ENCODE data around the gene COL10A1.
"Not testable (repeated sequence)": the region's sequence is repeated elsewhere in the genome, so short reads cannot be mapped to it uniquely, and the experiment has no call there.

Gene COL10A1

DNA sequence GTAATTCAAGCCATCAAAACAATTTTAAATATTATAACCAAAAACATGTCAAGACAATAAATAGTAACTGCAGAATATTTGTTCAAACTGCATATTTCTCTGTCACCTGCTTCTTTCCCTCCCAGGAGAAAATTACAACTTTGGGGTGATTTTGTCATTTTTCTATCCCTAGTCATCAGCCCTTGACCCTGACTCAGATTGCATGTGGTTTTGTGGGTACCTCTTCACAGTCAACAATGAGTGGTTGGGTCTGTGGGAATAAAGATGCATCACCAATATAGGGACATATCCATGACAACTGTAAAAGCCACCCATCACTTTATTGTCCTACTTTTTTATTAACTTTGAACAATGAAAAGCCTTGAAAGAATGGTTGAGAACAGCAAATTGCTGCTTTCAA lies 7.3 kb downstream of the COL10A1 start:
- DNase-seq: no peak

DNA sequence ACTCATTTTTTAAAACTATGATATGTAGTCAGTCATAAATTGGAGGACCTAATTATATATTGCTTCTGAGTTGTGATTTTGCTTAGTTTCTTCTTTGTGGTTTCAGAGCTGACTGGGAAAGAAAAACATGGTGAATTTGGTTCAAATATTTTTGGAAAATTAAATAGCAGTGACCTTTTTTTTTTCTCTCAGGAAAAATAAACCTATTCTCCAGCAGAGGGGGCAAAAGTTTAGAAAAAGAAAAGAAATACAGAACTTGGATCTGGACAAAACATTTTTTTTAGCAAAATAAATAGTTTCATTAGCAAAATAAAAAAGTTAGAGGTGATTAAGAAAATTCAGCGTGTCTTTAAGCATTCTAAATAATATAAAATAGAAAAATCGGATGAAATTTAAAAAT lies 10.2 kb downstream of the COL10A1 start:
- DNase-seq: no peak

DNA sequence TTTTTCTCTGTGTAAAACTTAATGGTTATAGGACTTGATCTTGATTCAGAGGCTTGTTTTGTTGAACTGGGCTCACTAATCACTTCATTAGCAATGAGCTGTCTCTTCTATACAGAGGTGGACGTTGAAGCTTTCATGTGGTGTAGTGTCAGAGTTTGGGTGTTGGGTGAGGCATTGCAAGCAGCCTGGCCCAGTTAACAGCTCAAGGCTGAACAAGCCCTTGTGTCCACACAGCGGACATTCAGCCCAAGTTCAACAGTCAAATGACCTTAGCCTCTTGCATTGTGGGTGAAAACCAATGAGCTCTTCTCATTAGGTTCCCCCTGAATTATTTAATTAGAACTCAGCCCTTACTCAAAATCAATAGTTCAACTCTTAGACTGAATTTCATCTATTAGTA lies 12.5 kb downstream of the COL10A1 start:
- DNase-seq: no peak

DNA sequence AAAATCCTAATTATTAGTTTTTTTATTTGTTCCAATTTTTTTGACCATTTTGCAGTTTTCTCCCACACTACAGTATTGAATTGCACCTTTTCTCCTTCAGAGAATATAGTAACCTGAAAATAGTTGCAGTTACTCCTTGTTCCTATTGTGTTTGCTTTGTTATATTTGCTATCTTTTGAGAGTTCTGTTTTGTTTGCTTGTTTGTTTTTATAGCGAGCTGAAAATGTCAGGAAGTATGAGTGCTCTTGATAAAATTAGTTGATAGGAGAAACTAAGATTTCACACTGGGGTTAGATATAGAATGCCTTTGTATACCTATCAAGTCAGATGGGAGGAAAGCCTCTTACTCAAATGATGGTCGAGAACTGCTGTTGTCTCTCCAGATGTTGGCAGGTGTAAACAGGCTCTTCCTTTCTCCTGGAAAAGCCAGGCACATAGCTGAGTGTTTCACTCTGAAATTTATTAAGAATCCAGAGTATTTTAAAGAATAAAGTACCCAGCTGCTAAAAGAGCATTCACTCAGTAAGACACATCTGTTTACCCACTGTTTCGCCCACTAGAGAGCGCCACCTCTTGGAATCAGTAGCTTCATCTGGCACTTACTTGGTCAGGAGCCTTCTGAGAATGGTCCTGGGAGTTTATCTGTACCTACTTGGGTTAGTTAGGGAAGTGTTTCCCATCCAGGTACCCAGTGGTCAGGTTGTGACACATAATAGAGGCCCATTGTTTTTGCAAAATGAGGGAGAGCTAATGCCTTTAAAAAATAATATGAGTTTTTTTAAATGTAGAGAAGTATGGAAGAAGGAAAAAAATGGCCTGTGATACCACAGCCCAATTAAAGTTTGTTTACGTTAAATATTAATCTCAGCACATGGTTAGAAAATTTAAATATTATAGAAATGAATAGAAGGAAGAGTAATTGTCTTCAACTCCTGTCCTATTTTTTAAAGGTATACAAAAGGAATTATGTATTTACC lies 14.1 kb downstream of the COL10A1 start:
- DNase-seq: peak; percentile 9

DNA sequence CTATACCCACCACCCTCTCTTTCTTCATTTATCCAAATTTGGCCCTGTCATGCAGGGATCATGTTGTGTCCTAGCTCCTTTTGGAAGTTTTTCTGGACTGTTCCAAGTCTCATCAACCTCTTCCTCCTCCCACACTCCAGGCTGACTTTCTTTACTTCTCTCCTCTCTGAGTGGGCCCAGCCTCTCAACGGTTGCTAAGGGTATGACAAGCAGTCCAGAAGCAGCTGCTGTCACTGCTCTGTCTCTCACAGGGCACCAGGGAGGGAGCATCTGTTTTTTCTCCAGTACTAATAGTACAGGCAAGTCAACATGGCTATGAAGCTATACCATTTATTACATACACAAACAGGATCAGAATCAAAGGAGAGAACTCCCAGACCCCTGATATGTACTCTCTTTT lies 17.1 kb downstream of the COL10A1 start:
- no peak for DNase-seq

DNA sequence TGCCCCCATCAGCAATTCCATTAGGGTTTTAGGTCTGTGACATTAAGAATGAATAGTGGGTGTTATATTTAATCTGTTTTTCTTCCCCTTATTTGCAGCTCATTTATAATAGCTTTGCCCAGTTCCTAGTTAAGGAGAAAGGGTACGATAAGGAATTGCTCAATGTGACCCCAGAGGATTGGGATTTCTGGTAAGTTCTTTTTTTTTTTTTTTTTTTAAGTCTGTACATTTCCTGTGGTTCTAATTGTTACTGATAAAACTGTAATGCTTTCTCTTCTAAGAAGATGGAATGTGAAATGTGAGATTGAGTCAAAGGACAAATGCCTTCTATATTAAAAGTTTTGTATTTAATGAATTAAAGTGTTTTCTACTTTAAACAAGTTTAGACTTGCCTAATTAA lies 19.8 kb downstream of the COL10A1 start:
- DNase-seq: no peak

DNA sequence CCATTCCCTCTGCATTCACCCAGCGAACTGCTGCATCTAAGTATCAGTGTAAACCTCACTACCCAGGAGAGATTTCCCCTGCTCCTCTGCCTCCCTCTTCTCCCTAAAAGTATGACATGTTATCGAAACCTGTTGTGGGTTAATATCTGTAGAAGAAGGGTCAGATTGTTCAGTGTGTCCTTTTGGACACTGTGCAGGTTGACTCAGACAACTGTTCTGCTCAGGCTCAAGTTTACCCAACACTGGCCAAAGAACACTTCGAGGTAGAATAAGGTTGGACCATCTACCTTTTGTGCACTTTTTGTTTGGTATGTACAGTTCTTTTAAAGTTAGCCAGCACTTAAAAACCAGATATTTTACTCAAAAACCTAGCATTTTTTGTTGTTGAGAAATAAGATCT lies 20.7 kb downstream of the COL10A1 start:
- DNase-seq: no peak

DNA sequence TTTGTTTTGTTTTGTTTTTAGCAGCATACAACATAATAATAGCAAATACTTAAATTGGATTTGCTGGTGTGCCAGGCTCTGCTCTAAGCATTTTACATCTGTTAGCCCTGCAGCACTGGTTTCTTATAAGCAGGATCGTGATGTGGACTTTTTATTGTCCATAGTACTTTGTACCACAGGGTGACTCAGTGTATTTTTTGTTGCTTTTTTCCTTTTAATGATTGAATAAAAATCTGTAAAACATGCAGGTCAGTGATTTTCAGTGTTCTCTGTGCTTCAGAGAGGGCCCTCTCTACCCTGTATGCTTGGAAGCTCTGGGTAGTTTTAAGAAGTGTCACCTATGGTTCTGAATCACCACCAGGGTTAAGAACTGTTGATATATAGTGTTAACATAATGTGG lies 21.3 kb downstream of the COL10A1 start:
- DNase-seq: no peak

DNA sequence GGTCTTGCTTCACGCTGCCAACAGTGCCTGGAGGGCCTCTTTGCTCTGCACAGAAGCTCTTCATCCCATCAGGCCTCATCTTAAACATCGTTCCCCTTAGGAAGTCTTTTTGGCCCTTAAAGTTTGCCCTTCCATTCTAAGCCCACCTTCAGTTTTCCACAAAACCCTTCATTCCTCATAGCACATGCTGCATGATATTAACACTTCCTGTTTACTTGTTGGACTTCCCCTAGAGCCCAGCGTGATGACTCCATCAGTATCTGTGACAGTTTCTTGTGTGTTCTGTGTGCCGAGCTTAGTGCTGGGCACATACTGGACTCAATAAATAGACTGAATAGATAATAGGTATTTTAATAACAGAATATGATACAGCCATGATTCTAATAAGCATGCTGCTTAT lies 23.1 kb downstream of the COL10A1 start:
- no peak for DNase-seq

DNA sequence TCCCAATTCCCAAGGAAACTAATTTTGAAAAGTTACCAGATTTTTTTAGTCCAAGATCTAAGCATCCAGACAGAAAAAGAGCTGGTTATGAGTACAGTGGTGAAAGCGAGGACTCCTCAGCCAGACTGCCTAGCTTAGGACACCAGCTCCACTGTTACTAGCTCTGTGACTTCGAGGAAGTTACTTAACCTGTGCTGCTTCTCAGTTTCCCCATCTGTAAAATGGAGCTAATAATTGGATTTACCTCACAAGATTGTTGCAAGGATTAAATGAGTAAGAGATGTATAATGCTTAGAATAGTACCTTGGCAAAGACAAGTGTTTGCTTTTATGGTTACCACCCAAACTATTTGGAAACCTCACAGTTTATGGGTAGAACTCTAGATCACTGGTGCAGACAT lies 24.1 kb downstream of the COL10A1 start:
- no peak for DNase-seq

DNA sequence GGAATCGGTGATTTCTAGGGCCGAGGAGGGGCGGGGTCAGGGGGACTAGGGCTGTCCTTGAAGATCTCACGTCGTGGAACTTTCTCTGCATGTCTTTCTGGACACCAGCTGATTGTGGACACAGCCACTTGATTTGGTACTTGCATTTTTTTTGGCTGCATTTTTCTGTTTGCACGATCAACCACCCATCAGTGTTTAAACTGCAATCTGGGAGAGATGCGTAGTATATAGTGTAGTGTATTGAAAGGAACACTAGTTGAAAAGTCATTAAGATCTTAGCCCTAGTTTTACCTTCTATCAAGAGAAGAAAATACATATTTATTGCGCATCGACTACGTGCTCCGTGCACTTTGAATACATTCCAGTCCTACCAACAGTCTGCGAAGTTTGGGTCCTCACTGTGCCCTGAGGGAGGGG lies 24.6 kb downstream of the COL10A1 start:
- no peak for DNase-seq

DNA sequence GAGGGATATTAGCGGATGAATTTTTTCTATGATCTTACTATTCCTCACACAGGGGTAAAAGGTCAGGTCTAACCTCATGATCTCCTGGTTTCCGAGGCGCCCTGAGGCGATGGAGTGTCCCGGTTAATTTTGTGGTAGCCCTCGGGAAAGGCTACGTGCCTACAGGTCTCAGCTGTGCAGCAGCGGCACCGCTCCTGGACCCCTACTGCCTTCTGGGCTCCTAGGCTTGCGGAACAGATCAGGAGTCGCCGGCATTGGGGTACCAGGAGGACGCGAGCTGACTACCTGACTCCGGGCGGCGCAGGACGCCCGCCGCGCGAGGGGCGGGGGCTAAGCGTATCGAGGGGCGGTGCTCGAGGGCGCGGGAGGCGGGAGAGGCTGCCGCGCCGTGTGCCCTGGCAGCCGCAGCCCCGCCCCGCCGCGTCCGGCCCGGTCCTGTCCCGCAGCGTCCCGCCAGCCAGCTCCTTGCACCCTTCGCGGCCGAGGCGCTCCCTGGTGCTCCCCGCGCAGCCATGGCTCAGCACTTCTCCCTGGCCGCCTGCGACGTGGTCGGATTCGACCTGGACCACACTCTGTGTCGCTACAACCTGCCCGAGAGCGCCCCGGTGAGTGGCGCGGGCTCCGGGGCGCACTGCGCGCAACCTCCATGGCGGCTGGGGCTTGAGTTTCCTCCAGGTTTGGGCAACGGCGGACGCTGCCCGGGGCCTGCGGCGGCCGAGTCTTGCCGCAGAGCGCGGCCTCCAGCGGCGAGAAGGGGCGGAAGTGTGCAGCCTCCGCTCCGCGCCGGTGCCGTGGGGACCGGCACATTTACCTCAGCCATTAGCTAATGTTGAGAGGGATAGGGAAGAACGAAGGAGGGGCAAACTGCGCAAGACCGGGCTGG lies 25.3 kb downstream of the COL10A1 start, which contains the start of gene NT5DC1:
NT5DC1 (plus strand) TSS at position 435 of the 883 bp plus-strand sequence; CDS start at position 513, 78 bp downstream.
- DNase-seq: peak; percentile 77

DNA sequence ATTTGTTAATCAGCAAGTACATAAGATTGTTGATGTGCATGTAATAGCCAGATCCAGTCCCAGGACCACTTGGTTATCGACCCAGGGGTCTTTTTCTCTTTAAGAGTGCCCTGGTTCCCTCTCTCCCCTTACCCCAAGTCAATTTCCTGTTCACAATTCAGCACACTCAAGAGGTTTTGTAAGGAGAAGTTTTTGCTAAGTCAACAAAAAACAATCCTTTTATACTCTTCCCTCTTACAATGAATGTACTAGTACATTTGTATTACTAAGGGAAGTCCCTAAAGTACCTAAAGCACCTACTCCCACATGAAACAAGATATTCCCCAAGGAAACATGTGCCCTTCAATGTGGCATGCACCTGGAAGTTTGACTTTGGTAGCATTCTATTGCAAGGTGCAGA lies 26.9 kb downstream of the COL10A1 start:
- no peak for DNase-seq

DNA sequence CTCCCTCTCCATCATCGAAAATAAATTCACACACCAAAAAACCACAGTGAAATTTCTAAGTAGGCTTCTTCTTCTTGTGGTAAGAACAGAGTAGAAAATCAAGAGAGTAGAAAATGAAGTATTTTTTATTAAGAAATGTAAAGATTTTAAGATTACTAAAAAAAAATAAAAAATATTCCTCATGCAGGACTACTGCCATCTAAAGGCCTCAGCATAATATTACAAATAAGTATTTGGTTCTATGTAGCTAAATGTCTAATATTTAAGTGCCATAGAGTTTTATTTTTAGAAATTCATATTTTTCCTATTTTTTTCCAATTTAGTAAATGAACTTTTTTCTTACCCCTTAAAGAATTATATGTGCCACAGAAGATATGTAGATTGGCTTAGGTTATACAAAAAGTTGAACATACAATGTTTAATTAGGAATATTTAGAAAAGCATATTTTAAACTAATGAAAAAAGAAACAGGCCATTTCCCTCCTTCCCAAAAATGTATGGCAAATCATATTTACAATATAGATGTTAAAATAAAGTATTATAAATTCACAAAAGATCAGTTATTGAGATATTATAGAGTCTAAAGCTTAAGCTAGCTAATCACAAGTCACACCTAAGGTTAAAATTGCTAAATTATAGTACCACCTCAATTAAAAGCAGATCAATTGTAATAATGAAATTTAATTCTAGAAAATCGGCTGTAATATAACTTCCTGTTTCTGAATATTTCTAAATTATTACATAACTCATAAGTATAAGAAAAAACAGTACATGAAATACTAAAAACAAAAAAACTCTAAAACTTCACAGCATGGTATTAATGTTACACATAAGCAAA lies 28.7 kb downstream of the COL10A1 start:
- no peak for DNase-seq

DNA sequence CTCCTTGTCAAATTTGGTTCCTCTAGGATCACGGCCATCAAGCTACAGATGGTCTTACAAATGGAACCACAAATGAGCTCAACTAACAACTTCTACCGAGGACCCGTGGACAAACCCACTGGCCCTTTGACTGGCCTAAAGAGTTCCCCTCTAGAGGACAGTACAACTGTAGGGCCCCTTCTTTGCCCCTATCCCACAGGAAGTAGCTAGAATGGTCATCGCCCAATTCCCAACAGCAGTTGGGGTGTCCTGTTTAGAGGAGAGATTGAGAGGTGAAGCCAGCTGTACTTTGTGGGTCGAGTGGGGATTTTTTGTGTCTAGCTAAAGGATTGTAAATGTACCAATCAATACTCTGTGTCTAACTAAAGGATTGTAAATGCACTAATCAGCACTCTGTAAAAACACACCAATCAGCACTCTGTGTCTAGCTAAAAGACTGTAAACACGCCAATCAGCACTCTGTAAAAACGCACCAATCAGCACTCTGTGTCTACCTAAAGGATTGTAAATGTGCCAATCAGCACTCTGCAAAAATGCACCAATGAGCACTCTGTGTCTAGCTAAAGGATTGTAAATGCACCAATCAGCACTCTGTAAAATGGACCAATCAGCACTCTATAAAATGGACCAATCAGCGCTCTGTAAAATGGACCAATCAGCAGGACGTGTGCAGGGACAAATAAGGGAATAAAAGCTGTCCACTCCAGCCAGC lies 29.7 kb downstream of the COL10A1 start:
- not testable (repeated sequence) for DNase-seq

DNA sequence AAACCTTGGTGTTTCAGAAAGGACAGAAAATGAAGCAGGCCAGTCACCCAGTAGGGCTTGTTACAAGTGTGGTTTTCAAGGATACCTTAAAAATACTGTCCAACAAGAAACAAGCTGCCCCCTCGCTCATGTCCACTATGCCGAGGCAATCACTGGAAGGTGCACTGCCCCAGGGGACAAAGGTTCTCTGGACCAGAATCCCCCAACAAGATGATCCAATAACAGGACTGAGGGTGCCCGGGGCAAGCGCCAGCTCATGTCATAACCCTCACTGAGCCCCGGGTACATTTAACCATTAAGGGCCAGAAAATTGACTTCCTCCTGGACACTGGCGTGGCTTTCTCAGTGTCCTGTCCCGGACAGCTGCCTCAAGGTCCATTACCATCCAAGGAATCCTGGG lies 31.9 kb downstream of the COL10A1 start:
- no peak for DNase-seq

DNA sequence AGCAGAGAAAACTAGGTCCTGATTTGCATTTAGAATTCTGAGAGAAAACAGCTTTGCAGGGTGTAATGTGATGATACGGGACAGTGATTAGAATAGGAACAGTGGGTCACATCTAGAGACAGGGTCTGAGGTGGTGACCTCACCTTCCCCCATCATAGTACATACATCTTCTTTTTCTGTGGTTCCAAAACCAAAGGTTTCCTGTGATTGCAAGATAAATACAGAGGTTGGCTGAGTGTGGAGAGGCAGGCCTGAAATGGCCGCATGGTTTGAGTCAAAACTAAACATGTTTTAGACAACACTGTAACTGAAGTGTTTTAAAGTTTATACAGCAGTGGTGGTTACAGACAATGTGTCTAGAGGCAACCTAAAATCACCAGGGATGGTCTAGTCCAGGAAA lies 35.7 kb downstream of the COL10A1 start:
- DNase-seq: no peak

DNA sequence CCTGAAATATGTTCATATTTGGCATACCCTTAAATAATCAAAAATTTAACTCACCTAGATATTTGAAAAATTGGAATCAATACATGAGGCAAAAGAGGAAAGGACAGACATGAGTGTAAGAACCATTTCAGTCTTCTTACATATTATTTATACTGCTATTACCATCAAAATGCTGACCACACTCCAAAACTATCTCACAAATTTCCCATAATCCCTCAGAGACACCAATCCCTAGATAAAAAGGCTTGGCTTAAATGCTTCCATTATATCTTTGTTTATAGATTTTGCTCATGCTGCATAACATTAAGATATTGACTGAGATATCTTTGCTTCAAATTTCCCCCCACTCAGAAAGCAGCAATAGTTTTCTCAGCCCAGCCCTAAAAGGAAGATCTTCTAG lies 37.0 kb downstream of the COL10A1 start:
- no peak for DNase-seq

DNA sequence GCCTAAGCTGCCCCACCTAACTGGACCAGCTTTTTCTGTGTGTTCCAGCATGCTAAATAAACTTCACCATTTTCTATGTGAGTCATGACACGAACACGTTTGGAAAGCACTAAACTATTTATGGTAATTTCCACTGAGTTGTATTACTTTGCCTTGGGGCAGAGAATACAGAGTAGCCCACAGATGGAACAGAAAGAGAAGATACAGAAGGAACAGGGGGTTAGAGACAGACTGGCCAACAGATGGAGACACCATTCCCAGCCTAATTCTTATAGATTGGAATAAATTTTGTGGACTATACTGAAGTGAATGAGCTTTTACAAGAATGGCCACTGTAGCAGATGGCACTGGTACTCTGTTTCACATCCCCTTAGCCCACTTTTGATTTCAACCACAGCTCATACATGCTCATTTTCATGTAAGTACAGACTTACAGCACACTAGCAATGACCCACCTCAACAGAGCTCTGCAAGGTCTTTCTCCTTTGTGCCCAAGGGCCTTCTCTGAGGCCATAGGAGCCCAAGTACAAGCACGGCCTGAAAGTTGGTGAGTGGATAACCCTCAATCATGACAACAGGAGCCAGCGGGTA lies 38.4 kb downstream of the COL10A1 start:
- DNase-seq: no peak

DNA sequence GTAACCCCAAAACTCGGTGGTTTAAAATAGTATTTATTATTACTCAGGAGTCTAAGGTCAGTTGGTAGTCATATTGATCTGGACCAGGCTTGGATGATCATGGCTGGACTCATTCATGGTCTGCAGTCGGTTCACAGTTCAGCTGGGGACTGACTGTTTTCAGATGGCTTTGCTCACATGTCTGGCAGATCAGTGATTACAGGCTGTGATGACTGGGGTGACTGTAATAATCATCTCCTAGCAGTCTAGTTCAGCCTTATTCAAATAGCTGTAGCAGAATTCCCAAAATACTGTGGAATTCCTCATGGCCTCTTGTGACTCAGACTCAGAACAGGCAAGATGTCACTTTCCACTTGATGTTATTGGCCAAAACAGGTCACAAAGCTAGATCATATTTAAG lies 41.6 kb downstream of the COL10A1 start:
- DNase-seq: no peak

DNA sequence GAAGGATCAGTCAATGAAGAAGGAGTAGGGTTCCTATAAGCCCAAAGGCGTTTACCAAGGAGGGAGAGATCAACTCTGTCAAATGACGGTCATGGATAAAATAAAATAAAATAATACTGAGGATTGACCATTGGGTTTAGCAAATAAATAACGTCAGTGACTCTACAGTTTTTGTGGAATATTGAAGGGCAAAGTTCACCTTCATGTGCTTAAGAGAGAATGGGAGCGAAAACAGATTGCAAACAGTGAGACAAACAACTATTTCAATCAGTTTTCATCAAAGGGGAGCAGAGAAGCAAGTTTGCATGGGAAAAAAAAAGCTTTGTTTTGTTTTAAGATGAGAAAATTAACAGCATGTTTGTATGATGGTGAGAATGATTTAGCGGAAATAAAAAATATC lies 42.9 kb downstream of the COL10A1 start:
- no peak for DNase-seq

DNA sequence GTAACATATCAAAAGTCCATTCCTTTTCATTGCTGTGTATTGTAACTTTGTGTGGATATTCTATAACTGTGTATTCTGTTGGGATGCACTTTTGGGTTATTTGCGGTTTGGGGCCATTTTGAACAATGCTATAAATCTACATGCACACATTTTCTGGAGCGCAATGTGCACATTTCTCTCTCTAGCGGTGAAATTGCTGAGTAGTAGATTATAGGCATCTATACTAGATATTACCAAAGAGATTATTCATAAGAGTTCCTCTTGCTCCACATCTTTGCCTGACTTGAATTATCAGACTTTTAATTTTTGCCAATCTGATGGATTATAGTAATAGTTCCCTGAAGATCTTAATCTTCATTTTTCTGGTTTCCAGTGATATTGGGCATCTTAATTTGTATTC lies 47.0 kb downstream of the COL10A1 start:
- DNase-seq: no peak

Data from NCI-H1436 (cell line).